GM23248 (cell line): Measurements from ENCODE around the gene VKORC1L1.

Experiments used
- EZH2 ChIP-seq: fragments of 200-600 bp; sonication (generic); IDR thresholded peaks from 2 replicates; pipeline ENCODE4 v1.6.1; 2018; ENCODE audit warnings: antibody characterized with exemption, mild to moderate bottlenecking; ENCODE audit not compliant: insufficient read depth, poor library complexity, severe bottlenecking
- EZH2phosphoT487 ChIP-seq: fragments of 200-600 bp; sonication (generic); IDR thresholded peaks from 2 replicates; pipeline ENCODE4 v1.6.1; 2018; ENCODE audit warnings: antibody characterized with exemption, moderate library complexity, mild to moderate bottlenecking, low read depth; ENCODE audit not compliant: insufficient read depth

GRCh38 chr7:65955718-65956117, 82.8 kb downstream of the VKORC1L1 start:
- TF ChIP-seq EZH2 (no peak), EZH2phosphoT487 (no peak)
